Colonic mucosa (tissue), 4 donors: ENCODE results near the gene LCTL. TPM values are rescaled to one million over a fixed set of nuclear protein-coding genes. Genes with fewer than 3 reads are reported as not detected.

Source experiments
- DNase-seq: peaks from one replicate; pipeline ENCODE4 v3.0.0-alpha.2; 2020
- H3K27ac ChIP-seq: fragments of 200-600 bp; one replicate; pipeline ENCODE4 v1.8.0; 2021
- H3K27me3 ChIP-seq: fragments of 200-600 bp; one replicate; pipeline ENCODE4 v1.8.0; 2021
- H3K36me3 ChIP-seq: fragments of 200-600 bp; one replicate; pipeline ENCODE4 v1.8.0; 2021
- H3K4me1 ChIP-seq: fragments of 200-600 bp; one replicate; pipeline ENCODE4 v1.8.0; 2021; ENCODE audit warnings: mild to moderate bottlenecking
- H3K4me3 ChIP-seq: fragments of 200-600 bp; one replicate; pipeline ENCODE4 v1.8.0; 2021
- H3K9ac ChIP-seq, 2 donors: one replicate each; pipeline ENCODE4 v1.7.0; 2013; ENCODE audit warnings: control low read depth in 2 of 2, low read depth in 2 of 2, low read length in 2 of 2
- H3K9me3 ChIP-seq: fragments of 200-600 bp; one replicate; pipeline ENCODE4 v1.8.0; 2021
- intact Hi-C: fragments of 100-400 bp; cut with DNase I; formaldehyde crosslinking; loops from one replicate; pipeline ENCODE4 v1.14.1; 2022
- total RNA-seq, 2 donors: library from RNA; stranded (reverse); fragmentation: NEBNext Ultra II Directional in 1 of 2; extraction: Animal tissue kit (Norgen Biotek cat#: 25700) in 1 of 2; gene quantifications; one replicate each; pipeline ENCODE4 v1.2.1, GENCODE V29; 2021
- TF ChIP-seq, protein P1 (sequence below): fragments of 200-600 bp; IDR thresholded peaks from one replicate; pipeline ENCODE4 v1.8.0; 2022; ENCODE audit warnings: antibody characterized with exemption, mild to moderate bottlenecking
- donor health status: healthy.
- donor health status: DM: no; HTN: no; CAD: no.
- donor health status: DM: no; HTN: no; CAD: no.

Gene LCTL
- total RNA-seq, 2 donors from 2014 or later, result not detected

DNA sequence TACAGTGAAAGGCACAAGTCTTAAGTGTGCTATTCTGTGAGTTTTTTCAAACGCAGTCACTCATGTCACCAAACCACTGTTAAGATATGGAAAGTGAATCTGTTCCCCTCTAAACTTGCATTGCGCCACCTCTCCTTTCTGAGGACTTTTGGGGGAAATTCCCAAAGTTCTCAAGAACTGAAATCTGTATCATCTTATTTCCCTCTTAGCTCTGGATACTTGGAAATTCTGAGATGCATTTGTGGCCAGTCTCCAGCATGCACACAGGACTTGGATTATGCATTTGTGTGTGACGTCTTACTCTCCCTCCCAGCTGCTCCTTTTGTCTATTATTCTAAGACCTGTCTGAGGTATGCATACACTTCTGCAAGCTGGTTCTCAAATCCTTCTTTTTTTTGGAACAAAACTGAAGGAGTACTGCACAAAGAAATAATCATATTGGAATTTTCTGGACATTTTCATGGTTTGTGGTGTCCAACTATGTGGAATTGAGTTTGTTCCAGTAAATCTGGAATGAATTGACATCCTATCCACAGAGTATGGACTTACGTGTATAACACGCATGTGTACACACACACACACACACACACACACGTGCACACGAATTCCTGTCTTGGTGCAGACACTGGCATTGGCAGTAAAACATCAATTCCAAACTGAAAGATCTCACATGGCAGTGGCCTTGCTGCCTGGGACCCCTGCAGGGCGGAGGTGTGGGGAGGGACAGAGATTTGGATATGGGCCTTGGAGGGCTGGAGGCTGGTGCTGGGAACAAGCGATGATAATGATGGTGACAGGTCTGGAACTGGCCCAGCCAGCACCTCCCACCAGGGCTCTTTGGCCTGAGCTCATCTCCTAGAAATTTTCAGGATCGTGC lies 8.2 kb upstream of the LCTL start:
- no peaks in the 10 kb centered on the region for H3K36me3 ChIP-seq
- no peaks in the 10 kb centered on the region for H3K9me3 ChIP-seq
- no peak overlapping the region for H3K27ac ChIP-seq
- no peaks in the 10 kb centered on the region for H3K27me3 ChIP-seq
- no peak for DNase-seq
- H3K9ac ChIP-seq, result no peak overlapping the region
- no peaks in the 10 kb centered on the region for H3K4me1 ChIP-seq
- H3K4me3 ChIP-seq, result no peak overlapping the region
- intact Hi-C loops, result no loop called here
- TF ChIP-seq, protein P1, sequence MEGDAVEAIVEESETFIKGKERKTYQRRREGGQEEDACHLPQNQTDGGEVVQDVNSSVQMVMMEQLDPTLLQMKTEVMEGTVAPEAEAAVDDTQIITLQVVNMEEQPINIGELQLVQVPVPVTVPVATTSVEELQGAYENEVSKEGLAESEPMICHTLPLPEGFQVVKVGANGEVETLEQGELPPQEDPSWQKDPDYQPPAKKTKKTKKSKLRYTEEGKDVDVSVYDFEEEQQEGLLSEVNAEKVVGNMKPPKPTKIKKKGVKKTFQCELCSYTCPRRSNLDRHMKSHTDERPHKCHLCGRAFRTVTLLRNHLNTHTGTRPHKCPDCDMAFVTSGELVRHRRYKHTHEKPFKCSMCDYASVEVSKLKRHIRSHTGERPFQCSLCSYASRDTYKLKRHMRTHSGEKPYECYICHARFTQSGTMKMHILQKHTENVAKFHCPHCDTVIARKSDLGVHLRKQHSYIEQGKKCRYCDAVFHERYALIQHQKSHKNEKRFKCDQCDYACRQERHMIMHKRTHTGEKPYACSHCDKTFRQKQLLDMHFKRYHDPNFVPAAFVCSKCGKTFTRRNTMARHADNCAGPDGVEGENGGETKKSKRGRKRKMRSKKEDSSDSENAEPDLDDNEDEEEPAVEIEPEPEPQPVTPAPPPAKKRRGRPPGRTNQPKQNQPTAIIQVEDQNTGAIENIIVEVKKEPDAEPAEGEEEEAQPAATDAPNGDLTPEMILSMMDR, result no peak

DNA sequence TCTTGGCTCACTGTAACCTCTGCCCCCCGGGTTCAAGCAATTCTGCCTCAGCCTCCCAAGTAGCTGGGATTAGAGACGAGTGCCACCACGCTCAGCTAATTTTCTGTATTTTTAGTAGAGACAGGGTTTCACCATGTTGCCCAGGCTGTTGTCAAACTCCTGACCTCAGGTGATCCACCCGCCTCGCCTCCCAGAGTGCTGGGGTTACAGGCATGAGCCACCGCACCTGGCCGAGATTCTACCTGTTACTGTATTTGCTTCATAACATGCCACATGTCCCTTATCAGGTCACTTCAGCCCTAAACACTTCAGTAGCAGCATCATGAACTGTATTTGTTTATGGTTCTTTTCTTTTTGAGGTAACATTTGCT lies 7.5 kb upstream of the LCTL start:
- no peaks in the 10 kb centered on the region for H3K4me1 ChIP-seq
- no peaks in the 10 kb centered on the region for H3K27me3 ChIP-seq
- TF ChIP-seq, protein P1, result no peak
- no peak for DNase-seq
- no peak overlapping the region for H3K27ac ChIP-seq
- H3K36me3 ChIP-seq, result no peaks in the 10 kb centered on the region
- H3K9me3 ChIP-seq, result no peaks in the 10 kb centered on the region
- intact Hi-C loops, result no loop called here
- H3K9ac ChIP-seq, result no peak overlapping the region
- no peak overlapping the region for H3K4me3 ChIP-seq

DNA sequence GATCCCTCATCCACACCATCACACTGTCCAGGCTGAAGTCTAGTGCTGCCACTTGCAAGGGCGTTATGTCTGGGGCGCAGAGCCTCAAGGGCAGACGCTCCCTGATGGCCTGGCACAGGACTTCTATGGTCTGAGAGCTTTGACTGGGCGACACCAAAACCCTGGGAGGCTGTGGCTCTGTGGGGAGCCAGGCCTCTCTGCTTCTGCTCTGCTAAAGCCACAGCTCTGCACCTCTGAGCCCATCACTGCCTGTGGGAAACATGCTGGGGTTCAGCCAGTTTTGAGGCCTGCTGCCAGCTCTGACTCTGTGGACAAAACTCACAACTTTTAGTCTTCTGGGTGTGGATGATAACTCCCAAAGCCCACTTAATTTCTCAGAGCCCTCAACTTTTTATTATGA lies 6.3 kb upstream of the LCTL start:
- no peak for DNase-seq
- Histone ChIP-seq H3K36me3 (no peaks in the 10 kb centered on the region), H3K9me3 (no peaks in the 10 kb centered on the region), H3K4me3 (no peak overlapping the region), H3K27ac (no peak overlapping the region), H3K4me1 (no peaks in the 10 kb centered on the region), H3K27me3 (no peaks in the 10 kb centered on the region), H3K9ac (no peak overlapping the region)
- intact Hi-C loops, result no loop called here
- TF ChIP-seq, protein P1, result no peak

DNA sequence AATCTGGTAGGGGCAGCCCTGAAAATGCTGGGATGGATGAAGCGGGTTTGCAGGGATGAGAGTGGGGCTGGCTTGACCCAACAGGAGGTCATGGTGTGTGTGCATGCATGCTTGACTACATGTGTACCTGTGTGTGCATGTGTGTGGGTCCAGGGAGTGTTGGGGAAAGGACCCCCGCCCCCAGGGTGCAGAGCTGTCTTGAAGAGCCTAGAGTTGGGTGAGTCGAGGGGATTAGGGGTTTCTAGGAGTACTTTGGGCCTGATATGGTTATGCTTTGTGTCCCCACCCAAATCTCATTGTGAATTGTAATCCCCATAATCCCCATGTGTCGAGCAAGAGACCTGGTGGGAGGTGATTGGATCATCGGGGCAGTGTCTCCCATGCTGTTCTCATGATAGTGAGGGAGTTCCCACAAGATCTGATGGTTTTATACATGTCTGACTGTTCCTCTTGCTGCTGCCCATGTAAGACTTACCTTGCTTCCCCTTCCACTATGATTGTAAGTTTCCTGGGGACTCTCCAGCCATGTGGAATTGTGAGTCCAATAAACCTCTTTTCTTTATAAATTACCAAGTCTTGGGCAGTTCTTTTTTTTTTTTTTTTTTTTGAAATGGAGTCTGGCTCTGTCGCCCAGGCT lies 5.2 kb upstream of the LCTL start:
- Histone ChIP-seq H3K4me1 (no peaks in the 10 kb centered on the region), H3K4me3 (no peak overlapping the region), H3K9ac (no peak overlapping the region), H3K27ac (no peak overlapping the region), H3K36me3 (no peaks in the 10 kb centered on the region), H3K27me3 (no peaks in the 10 kb centered on the region), H3K9me3 (no peaks in the 10 kb centered on the region)
- TF ChIP-seq, protein P1, result no peak
- no peak for DNase-seq
- intact Hi-C loops, result no loop called here

DNA sequence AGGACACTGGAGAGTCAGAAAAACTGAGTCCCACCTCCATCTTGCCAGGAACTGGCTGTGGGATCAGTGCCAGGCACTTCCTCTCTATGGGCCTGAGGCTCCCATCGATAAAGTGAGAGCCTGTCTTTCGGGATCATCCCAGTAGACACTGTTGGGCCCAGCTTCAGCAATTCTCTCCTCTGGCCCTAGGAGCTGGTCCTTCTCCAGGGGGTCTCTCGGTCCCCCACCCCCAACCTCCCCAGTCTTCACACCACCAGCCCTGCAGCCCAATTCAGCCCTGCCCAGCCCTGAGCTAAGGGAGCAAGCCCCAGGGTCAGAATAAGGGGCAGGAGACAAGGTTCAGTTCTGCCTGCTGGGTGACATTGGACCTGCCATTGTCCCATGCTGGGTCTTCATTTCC lies 4.5 kb upstream of the LCTL start:
- DNase-seq, result no peak
- TF ChIP-seq, protein P1, result no peak

More for the DNA sequence above, 4.5 kb upstream of the LCTL start:
- H3K27ac ChIP-seq, result no peak overlapping the region
- no peaks in the 10 kb centered on the region for H3K36me3 ChIP-seq
- no peaks in the 10 kb centered on the region for H3K27me3 ChIP-seq
- H3K4me3 ChIP-seq, result no peak overlapping the region
- no peak overlapping the region for H3K9ac ChIP-seq
- no peaks in the 10 kb centered on the region for H3K9me3 ChIP-seq
- intact Hi-C loops, result no loop called here
- H3K4me1 ChIP-seq, result no peaks in the 10 kb centered on the region
